ENCODE data around the gene SLC35B1. TPM values are rescaled to one million over a fixed set of nuclear protein-coding genes. Genes with fewer than 3 reads are reported as not detected.

The SLC35B1 gene
- total RNA-seq, 1 experiment from 2014 or later, result 84.6 TPM

GRCh38 chr17:49695698-49696232, 12.0 kb downstream of the SLC35B1 start:
- no peak overlapping the region for H3K4me3 ChIP-seq (ENCODE audit: low read depth in 2 of 2, low read length in 2 of 2)
- H3K27me3 ChIP-seq (ENCODE audit: control insufficient read depth, insufficient read depth, low read length), result no peaks in the 10 kb centered on the region
- in situ Hi-C loops (cut with HindIII; ENCODE audit: low pct_unique_long_range_greater_than_20kb, low sequenced_read_pairs), result no loop called here
- ATAC-seq (no peak), DNase-seq (ENCODE audit: low read depth, low spot score) (no peak)
- peaks cover 7% of the 10 kb centered on the region for H3K4me1 ChIP-seq (ENCODE audit: control insufficient read depth, insufficient read depth, low read length)
- no TSS peak for BruUV-seq (replicated peaks)
- TF ChIP-seq TCF7L2 (IDR thresholded peaks at IDR 0.05; ENCODE audit: low read depth, low read length) (no peak), CTCF (IDR thresholded peaks at IDR 0.05) (no peak; the same call in none of the 2 replicates), SIN3A (IDR thresholded peaks at IDR 0.05; ENCODE audit: borderline replicate concordance, insufficient read depth, low read depth, low read length) (no peak), REST (IDR thresholded peaks at IDR 0.05; ENCODE audit: insufficient read depth in 1 of 2, low read depth in 2 of 2, low read length in 1 of 2) (no peak), POLR2AphosphoS5 (IDR thresholded peaks at IDR 0.05; ENCODE audit: low read depth, low read length) (no peak)
- ChIA-PET CTCF (interaction anchor here (0.6 to 2.0 kb wide), 8 partner anchors 24 to 142 kb away, joined by 3 to 12 read pairs (median 4); no protein-coding TSS in a partner anchor), POLR2A (no interaction called here)
- H3K27ac ChIP-seq (ENCODE audit: low read length), result no peak overlapping the region
- H3K9me3 ChIP-seq (ENCODE audit: control insufficient read depth, insufficient read depth, low read depth, low read length), result no peaks in the 10 kb centered on the region
- no peaks in the 10 kb centered on the region for H3K36me3 ChIP-seq (ENCODE audit: control insufficient read depth, insufficient read depth, low read length)
- intact Hi-C loops (cut with micrococcal nuclease; ENCODE audit: unreplicated experiment), result loop anchor here (1.0 kb wide), 1 partner anchor 125 kb away; no protein-coding TSS in a partner anchor

GRCh38 chr17:49694847-49695697, 12.7 kb downstream of the SLC35B1 start:
- DNase-seq (ENCODE audit: low read depth, low spot score) (no peak), ATAC-seq (peak; percentile 52)
- intact Hi-C loops (cut with micrococcal nuclease; ENCODE audit: unreplicated experiment) (loop anchor here (1.0 kb wide), 1 partner anchor 125 kb away; no protein-coding TSS in a partner anchor), in situ Hi-C loops (cut with HindIII; ENCODE audit: low pct_unique_long_range_greater_than_20kb, low sequenced_read_pairs) (no loop called here)
- BruUV-seq (replicated peaks), result no TSS peak
- Histone ChIP-seq H3K36me3 (ENCODE audit: control insufficient read depth, insufficient read depth, low read length) (no peaks in the 10 kb centered on the region), H3K4me1 (ENCODE audit: control insufficient read depth, insufficient read depth, low read length) (peaks cover 7% of the 10 kb centered on the region), H3K9me3 (ENCODE audit: control insufficient read depth, insufficient read depth, low read depth, low read length) (no peaks in the 10 kb centered on the region), H3K27ac (ENCODE audit: low read length) (peak overlapping the region; percentile 13; the same call in 1 of the 2 replicates), H3K4me3 (ENCODE audit: low read depth in 2 of 2, low read length in 2 of 2) (peak overlapping the region; percentile 9 to 40; a peak in 3 of 4 replicates), H3K27me3 (ENCODE audit: control insufficient read depth, insufficient read depth, low read length) (no peaks in the 10 kb centered on the region)
- POLR2A ChIA-PET, result no interaction called here
- CTCF ChIA-PET, result interaction anchor here (0.6 to 2.0 kb wide), 7 partner anchors 23 to 136 kb away, joined by 3 to 10 read pairs (median 3); no protein-coding TSS in a partner anchor
- no peak for TF ChIP-seq REST (IDR thresholded peaks at IDR 0.05; ENCODE audit: insufficient read depth in 1 of 2, low read depth in 2 of 2, low read length in 1 of 2)
- no peak for TF ChIP-seq SIN3A (IDR thresholded peaks at IDR 0.05; ENCODE audit: borderline replicate concordance, insufficient read depth, low read depth, low read length)
- TF ChIP-seq CTCF (IDR thresholded peaks at IDR 0.05), result peak; percentile 94
- no peak for TF ChIP-seq TCF7L2 (IDR thresholded peaks at IDR 0.05; ENCODE audit: low read depth, low read length)
- no peak for TF ChIP-seq POLR2AphosphoS5 (IDR thresholded peaks at IDR 0.05; ENCODE audit: low read depth, low read length)

Data from Panc1 (cell line).